Vagina (tissue), 2 donors: ENCODE results near the gene AIPL1. TPM values are rescaled to one million over a fixed set of nuclear protein-coding genes. Genes with fewer than 3 reads are reported as not detected.

Experiments
- DNase-seq, 2 donors: peaks; one replicate each; pipeline ENCODE4 v3.0.0-alpha.2; 2017; ENCODE audit errors: extremely low spot score in 2 of 2
- H3K27ac ChIP-seq: fragments of 200-600 bp; sonication (generic); one replicate; pipeline ENCODE4 v1.5.1; 2019
- H3K27me3 ChIP-seq: fragments of 200-600 bp; sonication (generic); one replicate; pipeline ENCODE4 v1.5.1; 2019
- H3K36me3 ChIP-seq, 2 donors: fragments of 200-600 bp; sonication (generic); one replicate each; pipeline ENCODE4 v1.5.1; 2017 to 2019
- H3K4me1 ChIP-seq: fragments of 200-600 bp; sonication (generic); one replicate; pipeline ENCODE4 v1.5.1; 2019
- H3K4me3 ChIP-seq, 2 donors: fragments of 200-600 bp; sonication (generic); 1 replicate in 1 of 2; 2 replicates in 1 of 2; pipeline ENCODE4 v1.5.1; 2016 to 2019
- H3K9me3 ChIP-seq: fragments of 200-600 bp; sonication (generic); one replicate; pipeline ENCODE4 v1.5.1; 2019
- CTCF ChIP-seq, 3 experiments: fragments of 450-650 bp in 2 of 3; fragments of 200-600 bp in 1 of 3; sonication (generic) in 1 of 3; IDR thresholded peaks; one replicate each; pipeline ENCODE4 v1.5.1; 2017 to 2019; ENCODE audit warnings: antibody characterized with exemption in 3 of 3, mild to moderate bottlenecking in 2 of 3, moderate library complexity in 2 of 3
- POLR2A ChIP-seq, 2 donors: fragments of 450-650 bp; IDR thresholded peaks; one replicate each; pipeline ENCODE4 v1.6.1; 2017; ENCODE audit warnings: antibody characterized with exemption in 2 of 2, mild to moderate bottlenecking in 2 of 2, moderate library complexity in 2 of 2
- POLR2AphosphoS5 ChIP-seq, 2 donors: sonication (generic); formaldehyde crosslinking; IDR thresholded peaks; one replicate each; pipeline ENCODE4 v1.9.0; 2017; ENCODE audit warnings: antibody characterized with exemption in 2 of 2, mild to moderate bottlenecking in 2 of 2, low read depth in 1 of 2; ENCODE audit not compliant: insufficient read depth in 1 of 2
- intact Hi-C: fragments of 100-400 bp; cut with DNase I; formaldehyde crosslinking; loops from one replicate; pipeline ENCODE4 v1.15.1; 2023
- total RNA-seq: library from RNA; depleted of rRNA; stranded (reverse); fragments of >200 nt; gene quantifications from one replicate; pipeline ENCODE4 v1.2.3, GENCODE V29; 2016

Gene AIPL1
- total RNA-seq, 1 donor from 2014 or later = not detected

- no peak for TF ChIP-seq POLR2AphosphoS5 (IDR thresholded peaks at IDR 0.05; ENCODE audit: insufficient read depth in 1 of 2, low read depth in 1 of 2)
- TF ChIP-seq CTCF (IDR thresholded peaks at IDR 0.05) = no peak
- TF ChIP-seq POLR2A (IDR thresholded peaks at IDR 0.05) = no peak
- no peaks in the 10 kb centered on the region for H3K9me3 ChIP-seq
- no peaks in the 10 kb centered on the region for H3K4me1 ChIP-seq
- intact Hi-C loops = no loop called here
- no peak overlapping the region for H3K4me3 ChIP-seq
- H3K27ac ChIP-seq = no peak overlapping the region
- DNase-seq = no peak
- no peaks in the 10 kb centered on the region for H3K27me3 ChIP-seq
- peaks cover 0 to 9% of the 10 kb centered on the region in 2 donors for H3K36me3 ChIP-seq
Observed at GRCh38 chr17:6461246-6461645, 26.3 kb upstream of the AIPL1 start.

- Histone ChIP-seq H3K4me1 (no peaks in the 10 kb centered on the region), H3K4me3 (no peak overlapping the region), H3K36me3 (peaks cover 0 to 9% of the 10 kb centered on the region in 2 donors), H3K9me3 (no peaks in the 10 kb centered on the region), H3K27ac (no peak overlapping the region), H3K27me3 (no peaks in the 10 kb centered on the region)
- no peak for DNase-seq
- intact Hi-C loops = no loop called here
- TF ChIP-seq CTCF (IDR thresholded peaks at IDR 0.05) (no peak), POLR2A (IDR thresholded peaks at IDR 0.05) (no peak), POLR2AphosphoS5 (IDR thresholded peaks at IDR 0.05; ENCODE audit: insufficient read depth in 1 of 2, low read depth in 1 of 2) (no peak)
Observed at GRCh38 chr17:6460531-6461161, 25.7 kb upstream of the AIPL1 start.

- Histone ChIP-seq H3K4me3 (no peak overlapping the region), H3K36me3 (no peaks in the 10 kb centered on the region), H3K4me1 (peaks cover 8% of the 10 kb centered on the region), H3K27ac (no peak overlapping the region), H3K27me3 (no peaks in the 10 kb centered on the region), H3K9me3 (no peaks in the 10 kb centered on the region)
- intact Hi-C loops = no loop called here
- no peak for DNase-seq
- TF ChIP-seq POLR2AphosphoS5 (IDR thresholded peaks at IDR 0.05; ENCODE audit: insufficient read depth in 1 of 2, low read depth in 1 of 2) = no peak
- TF ChIP-seq POLR2A (IDR thresholded peaks at IDR 0.05) = no peak
- TF ChIP-seq CTCF (IDR thresholded peaks at IDR 0.05) = no peak
Observed at GRCh38 chr17:6458460-6458950, 23.6 kb upstream of the AIPL1 start.

GRCh38 chr17:6457688-6458459, 23.0 kb upstream of the AIPL1 start:
- Histone ChIP-seq H3K27ac (no peak overlapping the region), H3K4me1 (peaks cover 8% of the 10 kb centered on the region), H3K36me3 (no peaks in the 10 kb centered on the region), H3K9me3 (no peaks in the 10 kb centered on the region), H3K4me3 (no peak overlapping the region), H3K27me3 (no peaks in the 10 kb centered on the region)
- no peak for TF ChIP-seq POLR2A (IDR thresholded peaks at IDR 0.05)
- TF ChIP-seq CTCF (IDR thresholded peaks at IDR 0.05) = no peak
- no peak for TF ChIP-seq POLR2AphosphoS5 (IDR thresholded peaks at IDR 0.05; ENCODE audit: insufficient read depth in 1 of 2, low read depth in 1 of 2)
- no peak for DNase-seq
- intact Hi-C loops = no loop called here
